ENCODE data around the gene ALB. TPM values are rescaled to one million over a fixed set of nuclear protein-coding genes. Genes with fewer than 3 reads are reported as not detected.
"Not testable (repeated sequence)": the region's sequence is repeated elsewhere in the genome, so short reads cannot be mapped to it uniquely, and the experiment has no call there.

ALB gene
- polyA plus RNA-seq (2011; rRNA removed): not detected in 2 replicates
- polyA minus RNA-seq (2011; rRNA and poly(A)+ RNA removed): not detected in 2 replicates

DNA sequence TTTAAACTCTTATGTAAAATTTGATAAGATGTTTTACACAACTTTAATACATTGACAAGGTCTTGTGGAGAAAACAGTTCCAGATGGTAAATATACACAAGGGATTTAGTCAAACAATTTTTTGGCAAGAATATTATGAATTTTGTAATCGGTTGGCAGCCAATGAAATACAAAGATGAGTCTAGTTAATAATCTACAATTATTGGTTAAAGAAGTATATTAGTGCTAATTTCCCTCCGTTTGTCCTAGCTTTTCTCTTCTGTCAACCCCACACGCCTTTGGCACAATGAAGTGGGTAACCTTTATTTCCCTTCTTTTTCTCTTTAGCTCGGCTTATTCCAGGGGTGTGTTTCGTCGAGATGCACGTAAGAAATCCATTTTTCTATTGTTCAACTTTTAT is at the start of gene ALB:
TSS of gene ALB (plus strand) at position 246 of the 400 bp plus-strand sequence. CDS start at position 287, 41 bp downstream.
- DNase-seq (ENCODE audit: low read depth): no peak
- ChIA-PET POLR2A (no interaction called here), CTCF (no interaction called here)
- TF ChIP-seq, protein P1, sequence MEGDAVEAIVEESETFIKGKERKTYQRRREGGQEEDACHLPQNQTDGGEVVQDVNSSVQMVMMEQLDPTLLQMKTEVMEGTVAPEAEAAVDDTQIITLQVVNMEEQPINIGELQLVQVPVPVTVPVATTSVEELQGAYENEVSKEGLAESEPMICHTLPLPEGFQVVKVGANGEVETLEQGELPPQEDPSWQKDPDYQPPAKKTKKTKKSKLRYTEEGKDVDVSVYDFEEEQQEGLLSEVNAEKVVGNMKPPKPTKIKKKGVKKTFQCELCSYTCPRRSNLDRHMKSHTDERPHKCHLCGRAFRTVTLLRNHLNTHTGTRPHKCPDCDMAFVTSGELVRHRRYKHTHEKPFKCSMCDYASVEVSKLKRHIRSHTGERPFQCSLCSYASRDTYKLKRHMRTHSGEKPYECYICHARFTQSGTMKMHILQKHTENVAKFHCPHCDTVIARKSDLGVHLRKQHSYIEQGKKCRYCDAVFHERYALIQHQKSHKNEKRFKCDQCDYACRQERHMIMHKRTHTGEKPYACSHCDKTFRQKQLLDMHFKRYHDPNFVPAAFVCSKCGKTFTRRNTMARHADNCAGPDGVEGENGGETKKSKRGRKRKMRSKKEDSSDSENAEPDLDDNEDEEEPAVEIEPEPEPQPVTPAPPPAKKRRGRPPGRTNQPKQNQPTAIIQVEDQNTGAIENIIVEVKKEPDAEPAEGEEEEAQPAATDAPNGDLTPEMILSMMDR (IDR thresholded peaks at IDR 0.05; ENCODE audit: insufficient read depth, low read depth, low read length): no peak
- no peak within 1 kb of the TSS for H3K4me3 ChIP-seq (ENCODE audit: low read depth, low read length)
- H3K27me3 ChIP-seq (ENCODE audit: control insufficient read depth, insufficient read depth, low read length): 0 out of 2 replicates have a peak, but pooled peaks cover 1% of the 10 kb centered on the region
- no peaks in the 10 kb centered on the region for H3K36me3 ChIP-seq (ENCODE audit: control insufficient read depth, insufficient read depth, low read length)

DNA sequence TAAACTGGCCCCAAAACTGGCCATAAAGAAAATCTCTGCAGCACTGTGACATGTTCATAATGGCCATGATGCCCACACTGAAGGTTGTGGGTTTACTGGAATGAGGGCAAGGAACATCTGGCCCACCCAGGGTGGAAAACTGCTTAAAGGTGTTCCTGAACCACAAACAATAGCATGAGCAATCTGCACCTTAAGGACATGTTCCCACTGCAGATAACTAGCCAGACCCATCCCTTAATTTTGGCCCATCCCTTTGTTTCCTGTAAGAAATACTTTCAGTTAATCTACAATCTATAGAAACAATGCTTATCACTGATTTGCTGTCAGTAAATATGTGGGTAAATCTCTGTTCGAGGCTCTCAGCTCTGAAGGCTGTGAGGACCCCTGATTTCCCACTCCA is 46.9 kb upstream of the ALB start:
- DNase-seq (ENCODE audit: low read depth); CTCF ChIA-PET; H3K4me3 ChIP-seq (ENCODE audit: low read depth, low read length); H3K27me3 ChIP-seq (ENCODE audit: control insufficient read depth, insufficient read depth, low read length); H3K36me3 ChIP-seq (ENCODE audit: control insufficient read depth, insufficient read depth, low read length); POLR2A ChIA-PET: not testable (repeated sequence)

DNA sequence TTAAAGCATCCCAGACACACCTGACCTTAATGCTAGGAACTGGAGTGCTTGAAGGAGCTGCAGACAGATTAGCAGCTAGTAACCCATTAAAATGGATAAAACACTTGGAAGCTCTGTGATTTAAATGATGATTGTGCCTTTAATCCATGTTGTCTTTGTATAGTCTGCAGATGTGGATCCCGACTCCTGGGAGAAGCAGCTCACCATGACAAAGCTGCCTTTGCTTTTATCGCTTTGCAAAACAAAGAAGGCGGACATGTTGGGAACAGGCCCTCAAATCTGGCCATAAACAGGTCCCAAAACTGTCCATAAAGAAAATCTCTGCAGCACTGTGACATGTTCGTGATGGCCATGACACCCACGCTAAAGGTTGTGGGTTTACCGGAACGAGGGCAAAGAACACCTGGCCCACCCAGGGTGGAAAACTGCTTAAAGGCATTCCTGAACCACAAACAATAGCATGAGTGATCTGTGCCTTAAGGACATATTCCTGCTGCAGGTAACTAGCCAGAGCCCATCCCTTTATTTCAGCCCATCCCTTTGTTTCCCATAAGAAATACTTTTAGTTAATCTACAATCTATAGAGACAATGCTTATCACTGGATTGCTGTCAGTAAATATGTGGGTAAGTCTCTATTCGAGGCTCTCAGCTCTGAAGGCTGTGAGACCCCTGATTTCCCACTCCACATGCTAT is 34.4 kb upstream of the ALB start:
- H3K36me3 ChIP-seq (ENCODE audit: control insufficient read depth, insufficient read depth, low read length); DNase-seq (ENCODE audit: low read depth); H3K27me3 ChIP-seq (ENCODE audit: control insufficient read depth, insufficient read depth, low read length); H3K4me3 ChIP-seq (ENCODE audit: low read depth, low read length); CTCF ChIA-PET; POLR2A ChIA-PET: not testable (repeated sequence)

DNA sequence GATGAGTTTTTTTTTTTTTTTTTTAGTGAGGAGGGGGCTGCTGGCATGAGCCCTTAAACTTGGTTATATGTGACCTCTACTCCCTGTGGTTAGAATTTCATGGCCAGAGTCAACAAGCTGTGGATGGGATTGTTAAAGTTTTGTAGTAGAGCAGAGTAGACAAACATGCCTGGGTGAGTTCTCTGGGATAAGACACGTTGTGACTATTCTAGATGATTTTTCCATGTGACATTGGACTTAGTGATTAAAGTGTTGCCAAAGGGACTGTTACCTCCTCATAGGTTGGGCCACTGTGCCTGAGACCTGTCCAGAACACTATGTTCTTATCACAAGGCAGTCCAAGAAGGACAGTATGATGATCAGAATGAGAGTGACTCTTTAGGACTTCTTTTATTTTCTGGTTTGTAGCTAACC is 28.8 kb upstream of the ALB start:
- no peak for DNase-seq (ENCODE audit: low read depth)
- TF ChIP-seq, protein P1 (IDR thresholded peaks at IDR 0.05; ENCODE audit: insufficient read depth, low read depth, low read length): no peak
- POLR2A ChIA-PET: no interaction called here
- Histone ChIP-seq H3K27me3 (ENCODE audit: control insufficient read depth, insufficient read depth, low read length) (no peaks in the 10 kb centered on the region), H3K36me3 (ENCODE audit: control insufficient read depth, insufficient read depth, low read length) (no peaks in the 10 kb centered on the region), H3K4me3 (ENCODE audit: low read depth, low read length) (no peak overlapping the region)
- CTCF ChIA-PET: no interaction called here

DNA sequence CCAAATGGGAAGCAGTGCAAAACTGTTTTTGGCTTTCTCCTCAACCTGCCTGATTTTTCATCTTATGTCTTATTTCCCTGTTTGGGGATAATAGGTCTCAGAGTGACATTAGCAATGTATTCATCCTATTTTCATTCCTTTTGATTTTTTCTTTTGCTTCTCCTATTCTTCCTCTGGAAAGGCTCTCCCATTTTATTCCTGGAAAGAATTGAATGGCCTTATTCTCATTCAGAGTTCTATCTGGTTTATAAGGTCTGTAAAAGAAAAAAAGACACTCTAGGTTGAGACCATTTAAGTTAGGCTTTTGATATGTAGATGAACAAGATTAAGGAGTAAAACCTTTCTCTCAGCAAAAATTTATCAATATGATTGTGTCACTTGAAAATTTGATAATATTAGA is 27.8 kb upstream of the ALB start:
- no peaks in the 10 kb centered on the region for H3K36me3 ChIP-seq (ENCODE audit: control insufficient read depth, insufficient read depth, low read length)
- DNase-seq (ENCODE audit: low read depth): no peak
- ChIA-PET POLR2A (no interaction called here), CTCF (no interaction called here)
- TF ChIP-seq, protein P1 (IDR thresholded peaks at IDR 0.05; ENCODE audit: insufficient read depth, low read depth, low read length): no peak
- no peaks in the 10 kb centered on the region for H3K27me3 ChIP-seq (ENCODE audit: control insufficient read depth, insufficient read depth, low read length)
- H3K4me3 ChIP-seq (ENCODE audit: low read depth, low read length): no peak overlapping the region

DNA sequence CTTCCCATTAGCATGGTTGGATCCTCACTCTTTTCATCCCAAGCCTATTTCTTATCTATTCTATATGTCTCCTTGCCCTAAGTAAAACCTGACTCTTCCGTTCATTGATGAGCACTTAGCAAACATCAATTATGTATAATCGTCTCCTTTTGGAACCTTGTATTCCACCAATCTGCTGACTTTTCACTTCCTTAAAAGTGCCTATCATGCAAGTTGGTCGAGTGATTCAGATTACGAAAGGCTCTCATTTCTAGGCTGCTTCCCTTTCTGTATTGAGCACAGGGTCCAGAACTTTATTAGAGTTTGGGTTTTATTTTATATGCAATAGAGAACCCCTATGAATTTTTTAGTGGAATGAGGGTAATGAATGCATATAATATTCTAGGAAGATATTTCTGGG is 27.1 kb upstream of the ALB start:
- CTCF ChIA-PET: no interaction called here
- Histone ChIP-seq H3K27me3 (ENCODE audit: control insufficient read depth, insufficient read depth, low read length) (no peaks in the 10 kb centered on the region), H3K36me3 (ENCODE audit: control insufficient read depth, insufficient read depth, low read length) (no peaks in the 10 kb centered on the region), H3K4me3 (ENCODE audit: low read depth, low read length) (no peak overlapping the region)
- POLR2A ChIA-PET: no interaction called here
- TF ChIP-seq, protein P1 (IDR thresholded peaks at IDR 0.05; ENCODE audit: insufficient read depth, low read depth, low read length): no peak
- no peak for DNase-seq (ENCODE audit: low read depth)

Data from BJ (cell line).